OCI-LY3 (cell line): ENCODE measurements around the gene PARD3.

Source experiments
- EZH2phosphoT487 ChIP-seq: fragments of 200-600 bp; shearing (Covaris generic); IDR thresholded peaks from 2 replicates; pipeline ENCODE4 v1.6.1; 2018; ENCODE audit warnings: antibody characterized with exemption, mixed run types, low read depth
- TF ChIP-seq, protein P1 (sequence below): fragments of 200-600, 300-600 bp; sonication (generic); IDR thresholded peaks from 2 replicates; pipeline ENCODE4 v1.5.1; 2014; ENCODE audit warnings: antibody characterized with exemption, low read length, low read depth

DNA sequence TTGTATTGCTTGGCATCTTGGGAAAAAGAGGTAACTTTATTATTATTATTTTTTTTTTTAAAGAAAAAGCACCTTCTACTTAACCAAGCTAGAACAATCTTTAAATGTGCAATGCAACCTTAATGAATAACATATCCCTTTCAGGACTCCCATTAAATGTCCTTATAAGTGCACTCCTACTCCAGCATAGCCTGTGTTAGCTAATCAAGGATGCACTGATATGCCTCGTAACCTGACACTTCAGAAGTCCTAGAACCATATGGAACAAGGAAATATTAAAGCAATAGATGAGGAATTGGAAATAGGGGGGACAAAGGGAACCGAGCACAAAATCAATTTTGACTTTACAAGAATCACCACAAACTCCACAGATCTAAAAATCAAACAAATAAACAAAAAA, 522.4 kb downstream of the PARD3 start:
- TF ChIP-seq, protein P1, sequence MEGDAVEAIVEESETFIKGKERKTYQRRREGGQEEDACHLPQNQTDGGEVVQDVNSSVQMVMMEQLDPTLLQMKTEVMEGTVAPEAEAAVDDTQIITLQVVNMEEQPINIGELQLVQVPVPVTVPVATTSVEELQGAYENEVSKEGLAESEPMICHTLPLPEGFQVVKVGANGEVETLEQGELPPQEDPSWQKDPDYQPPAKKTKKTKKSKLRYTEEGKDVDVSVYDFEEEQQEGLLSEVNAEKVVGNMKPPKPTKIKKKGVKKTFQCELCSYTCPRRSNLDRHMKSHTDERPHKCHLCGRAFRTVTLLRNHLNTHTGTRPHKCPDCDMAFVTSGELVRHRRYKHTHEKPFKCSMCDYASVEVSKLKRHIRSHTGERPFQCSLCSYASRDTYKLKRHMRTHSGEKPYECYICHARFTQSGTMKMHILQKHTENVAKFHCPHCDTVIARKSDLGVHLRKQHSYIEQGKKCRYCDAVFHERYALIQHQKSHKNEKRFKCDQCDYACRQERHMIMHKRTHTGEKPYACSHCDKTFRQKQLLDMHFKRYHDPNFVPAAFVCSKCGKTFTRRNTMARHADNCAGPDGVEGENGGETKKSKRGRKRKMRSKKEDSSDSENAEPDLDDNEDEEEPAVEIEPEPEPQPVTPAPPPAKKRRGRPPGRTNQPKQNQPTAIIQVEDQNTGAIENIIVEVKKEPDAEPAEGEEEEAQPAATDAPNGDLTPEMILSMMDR = no peak
- TF ChIP-seq EZH2phosphoT487 = no peak
